Calu3 (cell line): ENCODE data around the gene TMEM62. TPM values are rescaled to one million over a fixed set of nuclear protein-coding genes. Genes with fewer than 3 reads are reported as not detected.
"Not testable (repeated sequence)": the region's sequence is repeated elsewhere in the genome, so short reads cannot be mapped to it uniquely, and the experiment has no call there.

ENCODE experiments used
- BruUV-seq: library from RNA; stranded (reverse); fragments of 400-500 nt; replicated peaks from 2 replicates; lab custom pipeline; 2021; lab: Mats Ljungman, UMichigan
- CTCF ChIA-PET: fragments of 300-600 bp; sonication (Branson Sonifier 250); formaldehyde crosslinking; loops from one replicate; lab custom pipeline; 2022; ENCODE audit warnings: antibody characterized with exemption; lab: Charles Lee
- DNase-seq: peaks from one replicate; pipeline ENCODE4 v3.0.0; 2022
- H3K27ac Mint-ChIP-seq: one replicate; pipeline ENCODE4 v1.8.0; 2022; ENCODE audit warnings: mixed read lengths; ENCODE audit not compliant: unreplicated experiment
- H3K27me3 Mint-ChIP-seq: one replicate; pipeline ENCODE4 v1.8.0; 2022; ENCODE audit warnings: mixed read lengths; ENCODE audit not compliant: unreplicated experiment
- H3K36me3 Mint-ChIP-seq: one replicate; pipeline ENCODE4 v1.8.0; 2022; ENCODE audit warnings: mild to moderate bottlenecking, moderate library complexity, mixed read lengths; ENCODE audit not compliant: insufficient read depth, unreplicated experiment
- H3K4me1 Mint-ChIP-seq: one replicate; pipeline ENCODE4 v1.8.0; 2022; ENCODE audit warnings: mild to moderate bottlenecking, low read depth, mixed read lengths; ENCODE audit not compliant: unreplicated experiment
- H3K4me3 Mint-ChIP-seq: one replicate; pipeline ENCODE4 v1.8.0; 2022; ENCODE audit warnings: mild to moderate bottlenecking, low read depth, moderate library complexity, mixed read lengths; ENCODE audit not compliant: unreplicated experiment
- H3K9me3 Mint-ChIP-seq: one replicate; pipeline ENCODE4 v1.8.0; 2022; ENCODE audit warnings: low read depth, mixed read lengths; ENCODE audit not compliant: unreplicated experiment
- CTCF ChIP-seq: fragments of 200-600 bp; IDR thresholded peaks from one replicate; pipeline ENCODE4 v1.8.0; 2022; ENCODE audit warnings: antibody characterized with exemption; ENCODE audit not compliant: unreplicated experiment
- intact Hi-C: fragments of 100-400 bp; cut with micrococcal nuclease; formaldehyde crosslinking; loops from one replicate; pipeline ENCODE4 v1.10.0; 2022; ENCODE audit not compliant: unreplicated experiment
- total RNA-seq: library from RNA; stranded (reverse); gene quantifications from 2 replicates; pipeline ENCODE4 v1.2.3, GENCODE V29; 2022

The TMEM62 gene
- total RNA-seq, 1 experiment from 2014 or later = 25.4 TPM

- Mint-ChIP-seq H3K4me3 (no peak overlapping the region), H3K36me3 (no peaks in the 10 kb centered on the region), H3K9me3 (no peaks in the 10 kb centered on the region), H3K27ac (no peak overlapping the region), H3K4me1 (no peaks in the 10 kb centered on the region), H3K27me3 (no peaks in the 10 kb centered on the region)
- intact Hi-C loops = no loop called here
- no TSS peak for BruUV-seq
- no peak for DNase-seq
- no peak for TF ChIP-seq CTCF
- CTCF ChIA-PET = no interaction called here
Observed at GRCh38 chr15:43194795-43195194, 61.4 kb downstream of the TMEM62 start.

GRCh38 chr15:43196760-43197548 is 63.6 kb downstream of the TMEM62 start:
- no peak for DNase-seq
- BruUV-seq = no TSS peak
- no peak overlapping the region for H3K4me3 Mint-ChIP-seq
- intact Hi-C loops = no loop called here
- H3K27ac Mint-ChIP-seq = no peak overlapping the region
- H3K36me3 Mint-ChIP-seq = no peaks in the 10 kb centered on the region
- no peaks in the 10 kb centered on the region for H3K4me1 Mint-ChIP-seq
- TF ChIP-seq CTCF = no peak
- H3K9me3 Mint-ChIP-seq = no peaks in the 10 kb centered on the region
- CTCF ChIA-PET = no interaction called here
- peaks cover 4% of the 10 kb centered on the region for H3K27me3 Mint-ChIP-seq

GRCh38 chr15:43197773-43198172 is 64.4 kb downstream of the TMEM62 start:
- H3K36me3 Mint-ChIP-seq, DNase-seq, intact Hi-C loops, CTCF ChIA-PET, H3K9me3 Mint-ChIP-seq, H3K4me3 Mint-ChIP-seq, H3K27ac Mint-ChIP-seq, H3K4me1 Mint-ChIP-seq, BruUV-seq: not testable (repeated sequence)
- H3K27me3 Mint-ChIP-seq = peaks cover 12% of the 10 kb centered on the region

- CTCF ChIA-PET, H3K27ac Mint-ChIP-seq, H3K9me3 Mint-ChIP-seq, DNase-seq, BruUV-seq, H3K4me3 Mint-ChIP-seq, intact Hi-C loops, H3K4me1 Mint-ChIP-seq, H3K36me3 Mint-ChIP-seq: not testable (repeated sequence)
- peaks cover 20% of the 10 kb centered on the region for H3K27me3 Mint-ChIP-seq
Observed at GRCh38 chr15:43198556-43198955, 65.2 kb downstream of the TMEM62 start.

GRCh38 chr15:43198992-43199391 is 65.6 kb downstream of the TMEM62 start:
- CTCF ChIA-PET = no interaction called here
- no peak overlapping the region for H3K4me3 Mint-ChIP-seq
- no TSS peak for BruUV-seq
- H3K4me1 Mint-ChIP-seq = peaks cover 2% of the 10 kb centered on the region
- peaks cover 24% of the 10 kb centered on the region for H3K27me3 Mint-ChIP-seq
- DNase-seq = no peak
- H3K9me3 Mint-ChIP-seq = no peaks in the 10 kb centered on the region
- H3K36me3 Mint-ChIP-seq = no peaks in the 10 kb centered on the region
- H3K27ac Mint-ChIP-seq = no peak overlapping the region
- TF ChIP-seq CTCF = no peak
- intact Hi-C loops = no loop called here
